Activated T-cell treated with anti-CD3 and anti-CD28 coated beads, Interleukin-2, amount 50 U/mL, for 4 hours (primary cell): ENCODE results near the gene FAAH2. TPM values are rescaled to one million over a fixed set of nuclear protein-coding genes. Genes with fewer than 3 reads are reported as not detected.
A peak's percentile ranks its signal among the peaks of the same experiment; 100 is the strongest.

Experiments used
- ATAC-seq, 2 donors: fragments of 200-7000 bp; cut with Tn5 transposase; one replicate each; pipeline ENCODE4 v1.10.0; 2021
- DNase-seq: peaks from one replicate; pipeline ENCODE4 v3.0.0-alpha.2; 2020
- H3K27me3 Mint-ChIP-seq: one replicate; pipeline ENCODE4 v1.8.0; 2021; ENCODE audit warnings: low read depth, mixed read lengths
- H3K36me3 Mint-ChIP-seq: one replicate; pipeline ENCODE4 v1.8.0; 2022; ENCODE audit warnings: mixed read lengths; ENCODE audit not compliant: insufficient read depth
- H3K4me1 Mint-ChIP-seq: one replicate; pipeline ENCODE4 v1.8.0; 2021; ENCODE audit warnings: low read depth, mixed read lengths
- H3K4me3 Mint-ChIP-seq: one replicate; pipeline ENCODE4 v1.8.0; 2021; ENCODE audit warnings: mild to moderate bottlenecking, moderate library complexity, mixed read lengths
- H3K9me3 Mint-ChIP-seq: one replicate; pipeline ENCODE4 v1.8.0; 2021; ENCODE audit warnings: mixed read lengths
- total RNA-seq, 3 donors: library from RNA; stranded (reverse); gene quantifications; one replicate each; pipeline ENCODE4 v1.2.1, GENCODE V29; 2021

Gene FAAH2
- total RNA-seq, 3 donors from 2014 or later = 1.9 to 3.2 (median 2.1) TPM

DNA sequence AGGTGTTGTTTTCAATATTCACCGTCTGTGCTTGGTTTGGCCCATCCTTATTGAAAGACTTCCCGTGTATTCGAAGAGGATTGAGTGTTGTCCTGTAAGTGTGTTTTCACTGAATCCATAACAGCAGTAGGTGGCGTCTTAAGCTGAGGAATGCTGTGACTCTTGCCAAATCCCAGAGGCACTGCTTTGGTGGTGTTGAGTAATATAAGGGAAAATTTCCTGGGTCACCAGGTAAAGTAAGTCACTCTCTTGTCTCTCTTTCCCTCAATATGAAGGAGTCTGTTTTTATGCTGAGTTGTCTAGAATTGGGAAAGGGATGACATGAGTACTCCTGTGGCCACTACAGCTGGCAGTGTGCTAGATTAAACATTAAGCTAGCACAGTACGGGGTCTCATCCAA, 158.6 kb downstream of the FAAH2 start:
- no peaks in the 10 kb centered on the region for H3K9me3 Mint-ChIP-seq

DNA sequence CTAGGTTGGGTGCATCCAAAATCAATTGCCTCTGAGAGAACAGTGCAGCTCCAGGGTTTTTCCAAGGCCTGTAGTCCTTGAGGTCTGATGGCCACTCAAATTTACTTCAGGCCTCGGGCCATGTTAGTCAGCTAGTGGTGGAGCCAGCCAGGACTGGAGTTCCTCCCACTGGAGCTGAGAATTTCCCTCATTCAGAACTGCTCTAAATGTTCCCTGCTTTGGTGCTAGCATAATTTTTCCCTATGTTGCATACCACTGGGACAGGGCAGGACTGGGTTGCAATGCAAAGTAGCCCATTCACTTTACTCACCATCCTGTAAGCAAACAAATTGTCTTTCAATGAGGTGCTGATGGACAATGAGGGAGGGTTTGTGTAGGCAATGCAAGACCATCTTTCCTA, 159.3 kb downstream of the FAAH2 start:
- Mint-ChIP-seq H3K9me3 (no peaks in the 10 kb centered on the region), H3K4me1 (no peaks in the 10 kb centered on the region), H3K4me3 (no peak overlapping the region), H3K36me3 (peaks cover 22% of the 10 kb centered on the region), H3K27me3 (no peaks in the 10 kb centered on the region)
- ATAC-seq = no peak
- no peak for DNase-seq

More for the DNA sequence above, 158.6 kb downstream of the FAAH2 start:
- DNase-seq (no peak), ATAC-seq (no peak)
- H3K4me3 Mint-ChIP-seq = no peak overlapping the region
- H3K4me1 Mint-ChIP-seq = no peaks in the 10 kb centered on the region
- peaks cover 20% of the 10 kb centered on the region for H3K36me3 Mint-ChIP-seq
- no peaks in the 10 kb centered on the region for H3K27me3 Mint-ChIP-seq

DNA sequence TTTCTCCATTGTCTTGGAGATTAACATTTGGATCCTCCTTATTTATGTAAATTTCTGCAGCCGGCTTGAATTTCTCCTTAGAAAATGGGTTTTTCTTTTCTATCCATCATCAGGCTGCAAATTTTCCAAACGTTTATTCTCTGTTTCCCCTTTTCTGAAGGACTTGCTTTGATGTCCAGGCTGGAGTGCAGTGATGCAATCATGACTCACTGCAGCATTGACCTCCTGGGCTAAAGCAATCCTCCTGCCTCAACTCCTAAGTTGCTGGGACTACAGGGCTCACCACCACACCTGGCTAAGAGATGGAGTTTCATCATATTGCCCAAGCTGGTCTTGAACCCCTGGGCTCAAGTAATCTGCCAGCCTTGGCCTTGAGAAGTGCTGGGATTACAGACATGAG, 161.3 kb downstream of the FAAH2 start:
- no peak for ATAC-seq
- H3K36me3 Mint-ChIP-seq = peaks cover 29% of the 10 kb centered on the region
- H3K27me3 Mint-ChIP-seq = no peaks in the 10 kb centered on the region
- no peaks in the 10 kb centered on the region for H3K4me1 Mint-ChIP-seq
- no peaks in the 10 kb centered on the region for H3K9me3 Mint-ChIP-seq
- DNase-seq = no peak
- no peak overlapping the region for H3K4me3 Mint-ChIP-seq

DNA sequence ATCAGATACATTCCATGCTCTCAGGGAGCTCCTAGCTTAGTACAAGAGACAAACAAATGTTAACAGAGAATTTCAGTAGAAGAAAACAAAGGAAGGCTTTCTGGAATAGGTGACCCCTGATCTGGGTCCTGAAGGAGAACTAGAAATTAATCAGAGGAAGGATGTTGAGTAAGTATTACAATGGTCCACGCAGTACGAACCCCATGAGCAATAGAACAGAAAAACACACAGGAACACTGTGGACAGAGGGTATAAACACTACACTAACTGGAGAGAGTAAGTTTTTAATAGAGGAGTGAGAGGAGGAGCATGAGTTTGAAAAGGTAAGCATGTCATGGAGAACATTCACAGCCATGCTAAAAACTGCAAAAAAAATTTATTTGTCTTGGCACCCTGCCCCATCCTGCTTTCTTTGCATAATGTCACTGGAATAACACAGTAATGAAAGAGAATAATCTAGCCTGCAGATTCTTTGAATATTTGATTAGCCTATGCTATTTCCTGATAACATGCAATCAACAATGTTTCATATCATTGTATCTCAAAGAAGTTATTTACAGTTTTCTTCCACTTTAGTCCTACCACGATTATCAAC, 165.0 kb downstream of the FAAH2 start:
- Mint-ChIP-seq H3K4me3 (no peak overlapping the region), H3K9me3 (no peaks in the 10 kb centered on the region), H3K4me1 (no peaks in the 10 kb centered on the region), H3K36me3 (peaks cover 20% of the 10 kb centered on the region), H3K27me3 (no peaks in the 10 kb centered on the region)
- ATAC-seq (no peak), DNase-seq (no peak)

DNA sequence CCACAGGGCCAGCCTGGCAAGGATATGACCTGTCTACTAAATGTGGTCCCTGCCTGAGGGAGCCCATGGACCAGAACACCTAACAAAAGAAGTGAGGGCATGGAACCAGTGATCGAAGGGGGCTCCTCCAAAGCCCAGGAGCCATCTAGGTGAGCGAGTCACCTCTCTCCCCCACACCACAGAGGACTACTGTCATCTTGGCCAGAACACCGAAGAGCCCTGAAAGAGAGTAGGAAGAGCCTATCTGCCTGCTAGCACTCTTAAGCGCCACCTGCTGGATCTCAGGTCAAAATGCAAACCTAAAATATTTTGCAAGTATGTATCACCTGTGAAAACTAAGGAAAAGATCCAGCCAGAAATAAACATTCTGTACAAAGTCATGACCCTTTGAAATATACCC, 167.4 kb downstream of the FAAH2 start:
- H3K4me1 Mint-ChIP-seq = no peaks in the 10 kb centered on the region
- H3K27me3 Mint-ChIP-seq = no peaks in the 10 kb centered on the region
- ATAC-seq (peak in 1 of 2 donors; percentile 35), DNase-seq (no peak)
- peaks cover 16% of the 10 kb centered on the region for H3K36me3 Mint-ChIP-seq
- H3K9me3 Mint-ChIP-seq = no peaks in the 10 kb centered on the region
- no peak overlapping the region for H3K4me3 Mint-ChIP-seq

DNA sequence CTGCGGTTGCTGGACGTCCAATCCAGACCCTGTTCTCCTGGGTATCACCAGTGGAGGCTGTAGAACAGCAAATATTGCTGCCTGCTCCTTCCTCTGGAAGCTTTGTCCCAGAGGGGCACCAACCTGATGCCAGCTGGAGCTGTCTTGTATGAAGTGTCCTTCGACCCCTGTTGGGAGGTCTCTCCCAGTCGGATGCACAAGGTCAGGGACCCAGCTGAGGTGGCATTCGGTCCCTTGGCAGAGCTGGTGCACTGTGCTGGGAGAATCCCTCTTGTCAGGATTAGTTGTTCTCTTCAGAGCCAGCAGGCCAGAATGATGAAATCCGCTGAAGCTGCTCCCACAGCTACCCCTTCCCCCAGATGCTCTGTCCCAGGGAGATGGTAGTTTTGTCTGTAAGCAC, 195.0 kb downstream of the FAAH2 start:
- peaks cover 7% of the 10 kb centered on the region for H3K36me3 Mint-ChIP-seq
- no peak for ATAC-seq
- no peaks in the 10 kb centered on the region for H3K4me1 Mint-ChIP-seq
- no peak for DNase-seq
- peaks cover 13% of the 10 kb centered on the region for H3K9me3 Mint-ChIP-seq
- no peak overlapping the region for H3K4me3 Mint-ChIP-seq
- H3K27me3 Mint-ChIP-seq = no peaks in the 10 kb centered on the region

DNA sequence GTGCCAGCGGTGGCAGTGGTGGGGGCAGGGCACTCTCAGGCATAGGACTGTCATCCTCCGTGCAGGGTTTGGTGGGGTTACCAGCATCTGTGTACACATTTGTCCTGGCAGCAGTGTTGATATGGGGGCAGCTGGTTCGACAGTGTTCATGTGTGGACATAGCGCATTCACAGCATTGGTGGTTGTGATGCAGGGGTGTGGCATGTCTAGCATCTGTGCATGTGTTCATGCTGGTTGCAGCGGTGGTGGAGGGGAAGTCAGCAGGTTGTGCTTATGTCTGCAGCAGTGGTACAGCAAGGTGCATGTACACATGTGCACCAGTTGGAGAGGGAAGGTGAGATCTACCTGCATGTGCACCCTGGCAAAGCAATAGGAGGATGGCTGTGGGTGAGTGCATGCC, 230.0 kb downstream of the FAAH2 start:
- peaks cover 10% of the 10 kb centered on the region for H3K27me3 Mint-ChIP-seq
- H3K36me3 Mint-ChIP-seq = no peaks in the 10 kb centered on the region
- H3K4me3 Mint-ChIP-seq = no peak overlapping the region
- ATAC-seq (no peak), DNase-seq (no peak)
- no peaks in the 10 kb centered on the region for H3K9me3 Mint-ChIP-seq
- H3K4me1 Mint-ChIP-seq = no peaks in the 10 kb centered on the region

DNA sequence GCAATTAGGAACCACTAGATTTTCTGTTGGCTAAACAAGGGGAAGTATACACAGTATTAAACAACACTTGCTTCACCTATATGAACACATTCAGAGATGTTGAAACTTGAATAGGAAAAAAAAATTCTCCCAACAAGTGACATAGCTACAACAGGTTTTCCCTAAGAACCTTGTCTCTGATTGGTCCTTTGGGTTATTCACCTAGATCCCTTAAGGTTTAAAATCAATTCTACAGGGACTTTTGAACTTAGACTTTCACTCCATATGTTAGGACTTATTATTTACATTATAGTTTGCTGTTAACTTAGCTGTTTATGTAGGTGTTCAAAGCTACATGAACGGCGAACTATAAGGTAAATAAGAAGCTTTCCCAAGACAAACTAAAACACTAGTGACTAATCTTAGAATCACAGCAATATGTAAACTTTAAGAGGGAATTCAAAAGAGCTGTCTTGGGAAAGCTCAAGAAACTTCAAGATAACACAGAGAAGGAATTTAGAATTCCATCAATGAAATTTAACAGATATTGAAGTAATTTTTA, 233.1 kb downstream of the FAAH2 start:
- no peaks in the 10 kb centered on the region for H3K9me3 Mint-ChIP-seq
- H3K4me3 Mint-ChIP-seq = no peak overlapping the region
- H3K4me1 Mint-ChIP-seq = no peaks in the 10 kb centered on the region
- ATAC-seq (no peak), DNase-seq (no peak)
- no peaks in the 10 kb centered on the region for H3K36me3 Mint-ChIP-seq
- peaks cover 7% of the 10 kb centered on the region for H3K27me3 Mint-ChIP-seq

DNA sequence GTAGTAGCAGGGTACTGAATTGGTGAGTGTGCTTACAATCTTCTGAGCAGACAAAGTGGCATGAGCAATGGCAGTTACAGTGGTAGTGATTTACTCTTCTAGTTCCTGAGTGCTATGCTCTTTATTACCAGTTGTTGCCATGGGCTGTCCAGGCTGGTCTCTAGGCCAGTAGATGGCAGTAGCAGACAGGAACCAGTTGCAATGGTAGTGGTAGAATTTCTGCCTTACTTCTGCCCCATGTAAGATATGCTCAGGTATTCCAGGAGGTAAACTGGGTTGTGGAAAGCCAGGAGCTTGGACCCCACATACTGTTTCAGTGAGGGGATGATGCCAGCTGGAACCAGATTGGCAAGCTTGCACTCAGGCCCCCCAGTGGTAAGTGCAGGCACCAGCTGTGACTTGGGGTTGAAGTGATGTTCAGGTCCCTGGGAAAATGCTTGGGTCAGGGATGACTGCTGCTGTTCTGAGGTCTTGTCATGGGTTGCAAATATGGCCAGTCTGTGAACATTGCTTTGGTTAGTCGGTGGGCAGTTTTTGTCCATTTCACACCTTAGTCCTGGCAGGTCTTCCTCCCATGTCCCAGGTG, 242.3 kb downstream of the FAAH2 start:
- H3K4me1 Mint-ChIP-seq = no peaks in the 10 kb centered on the region

More for the DNA sequence above, 242.3 kb downstream of the FAAH2 start:
- no peak overlapping the region for H3K4me3 Mint-ChIP-seq
- no peaks in the 10 kb centered on the region for H3K9me3 Mint-ChIP-seq
- ATAC-seq = peak in 1 of 2 donors; percentile 50
- no peaks in the 10 kb centered on the region for H3K27me3 Mint-ChIP-seq
- H3K36me3 Mint-ChIP-seq = no peaks in the 10 kb centered on the region
- DNase-seq = no peak

Other genes starting within 250 kb of the FAAH2 start
- gene SPIN2B, start 165.2 kb upstream of the FAAH2 start, total RNA-seq = 1 to 10 TPM; 3.4 to 5.4 (median 3.5) TPM
- gene SPIN2A, start 149.3 kb upstream of the FAAH2 start, total RNA-seq = under 1 TPM; 0.20 to 0.24 (median 0.22) TPM